ENCODE measurements around the gene CALM3. TPM values are rescaled to one million over a fixed set of nuclear protein-coding genes. Genes with fewer than 3 reads are reported as not detected.

CALM3 gene
- polyA plus RNA-seq, 1 donor (not counting 4 experiments of a cell fraction or from before 2014, with no cell fraction given): 411 TPM

GRCh38 chr19:46616631-46617322 lies 15.6 kb downstream of the CALM3 start:
- no peaks in the 10 kb centered on the region for H4K20me1 ChIP-seq (ENCODE audit: control insufficient read depth, extremely low read depth, insufficient read depth, low read length)
- no peak overlapping the region for H3K4me2 ChIP-seq (ENCODE audit: control insufficient read depth, extremely low read depth, insufficient read depth, low read depth, low read length)
- dilution Hi-C loops (cut with MboI; ENCODE audit: extremely low pct_ligation_motif_present, low sequenced_read_pairs): no loop called here
- FAIRE-seq (no peak), DNase-seq (ENCODE audit: low read depth, low spot score) (no peak)
- H3K27me3 ChIP-seq (ENCODE audit: control insufficient read depth, extremely low read depth, insufficient read depth, low read length): peaks cover 10% of the 10 kb centered on the region
- TF ChIP-seq CTCF (optimal IDR thresholded peaks at IDR 0.05 in 1 of 3, IDR thresholded peaks at IDR 0.05 in 1 of 3, conservative IDR thresholded peaks at IDR 0.05 in 1 of 3; ENCODE audit: extremely low read depth in 1 of 3, insufficient read depth in 2 of 3, low read length in 3 of 3): peak; percentile 44 to 82 (median 66)
- TF ChIP-seq EZH2 (IDR thresholded peaks at IDR 0.05; ENCODE audit: low read length): no peak
- no peaks in the 10 kb centered on the region for H3K9me3 ChIP-seq (ENCODE audit: control insufficient read depth, low read depth, low read length)
- no peak overlapping the region for H3K27ac ChIP-seq (ENCODE audit: control insufficient read depth, insufficient read depth, low read length)
- H3K9me1 ChIP-seq (ENCODE audit: control insufficient read depth, extremely low read depth, insufficient read depth, low read length): no peaks in the 10 kb centered on the region
- no peak overlapping the region for H3K4me3 ChIP-seq (ENCODE audit: control insufficient read depth in 2 of 3, extremely low read depth in 1 of 3, insufficient read depth in 2 of 3, low read depth in 1 of 3, low read length in 3 of 3)
- no peaks in the 10 kb centered on the region for H3K79me2 ChIP-seq (ENCODE audit: control insufficient read depth, insufficient read depth, low read length)
- H2AFZ ChIP-seq (ENCODE audit: control insufficient read depth, low read length): no peak overlapping the region
- no peaks in the 10 kb centered on the region for H3K36me3 ChIP-seq (ENCODE audit: control insufficient read depth in 2 of 2, extremely low read depth in 1 of 2, insufficient read depth in 2 of 2, low read length in 2 of 2)
- no peak overlapping the region for H3K9ac ChIP-seq (ENCODE audit: control insufficient read depth, extremely low read depth, insufficient read depth, low read length)
- no peaks in the 10 kb centered on the region for H3K4me1 ChIP-seq (ENCODE audit: control insufficient read depth, extremely low read depth, insufficient read depth, low read length)

DNA sequence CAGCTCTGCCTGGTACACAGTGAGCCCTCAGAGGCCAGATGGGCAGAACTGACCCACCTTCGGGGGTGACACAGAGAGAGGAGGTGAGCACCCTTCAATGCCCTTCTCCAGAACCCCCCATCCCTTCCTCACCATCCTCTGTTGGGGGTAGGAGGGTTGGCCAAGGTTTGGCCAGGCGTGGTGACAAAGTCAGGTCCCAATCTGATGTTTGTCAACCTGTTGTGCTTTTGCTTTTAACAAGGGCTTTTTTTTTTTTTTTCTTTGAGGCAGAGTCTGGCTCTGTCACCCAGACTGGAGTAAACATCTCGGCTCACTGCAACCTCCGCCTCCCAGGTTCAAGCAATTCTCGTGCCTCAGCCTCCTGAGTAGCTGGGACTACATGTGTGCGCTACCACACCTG lies 16.5 kb downstream of the CALM3 start:
- Histone ChIP-seq H3K9ac (ENCODE audit: control insufficient read depth, extremely low read depth, insufficient read depth, low read length) (no peak overlapping the region), H3K9me1 (ENCODE audit: control insufficient read depth, extremely low read depth, insufficient read depth, low read length) (no peaks in the 10 kb centered on the region), H2AFZ (ENCODE audit: control insufficient read depth, low read length) (no peak overlapping the region), H4K20me1 (ENCODE audit: control insufficient read depth, extremely low read depth, insufficient read depth, low read length) (no peaks in the 10 kb centered on the region), H3K9me3 (ENCODE audit: control insufficient read depth, low read depth, low read length) (no peaks in the 10 kb centered on the region), H3K4me3 (ENCODE audit: control insufficient read depth in 2 of 3, extremely low read depth in 1 of 3, insufficient read depth in 2 of 3, low read depth in 1 of 3, low read length in 3 of 3) (no peak overlapping the region), H3K36me3 (ENCODE audit: control insufficient read depth in 2 of 2, extremely low read depth in 1 of 2, insufficient read depth in 2 of 2, low read length in 2 of 2) (no peaks in the 10 kb centered on the region), H3K4me1 (ENCODE audit: control insufficient read depth, extremely low read depth, insufficient read depth, low read length) (no peaks in the 10 kb centered on the region), H3K4me2 (ENCODE audit: control insufficient read depth, extremely low read depth, insufficient read depth, low read depth, low read length) (no peak overlapping the region), H3K27me3 (ENCODE audit: control insufficient read depth, extremely low read depth, insufficient read depth, low read length) (peaks cover 14% of the 10 kb centered on the region), H3K27ac (ENCODE audit: control insufficient read depth, insufficient read depth, low read length) (no peak overlapping the region), H3K79me2 (ENCODE audit: control insufficient read depth, insufficient read depth, low read length) (no peaks in the 10 kb centered on the region)
- dilution Hi-C loops (cut with MboI; ENCODE audit: extremely low pct_ligation_motif_present, low sequenced_read_pairs): no loop called here
- no peak for DNase-seq (ENCODE audit: low read depth, low spot score)
- no peak for TF ChIP-seq CTCF (optimal IDR thresholded peaks at IDR 0.05 in 1 of 3, IDR thresholded peaks at IDR 0.05 in 1 of 3, conservative IDR thresholded peaks at IDR 0.05 in 1 of 3; ENCODE audit: extremely low read depth in 1 of 3, insufficient read depth in 2 of 3, low read length in 3 of 3)
- no peak for TF ChIP-seq EZH2 (IDR thresholded peaks at IDR 0.05; ENCODE audit: low read length)
- FAIRE-seq: no peak
